Breast epithelium (tissue), 3 donors: ENCODE measurements around the gene ASB8.

Experiments
- CTCF ChIP-seq, 3 donors: fragments of 450-650 bp; IDR thresholded peaks; one replicate each; pipeline ENCODE4 v1.5.1; 2016 to 2017; ENCODE audit warnings: antibody characterized with exemption in 3 of 3, mild to moderate bottlenecking in 3 of 3, moderate library complexity in 3 of 3
- POLR2A ChIP-seq: fragments of 450-650 bp; IDR thresholded peaks from one replicate; pipeline ENCODE4 v1.6.1; 2016; ENCODE audit warnings: antibody characterized with exemption, mild to moderate bottlenecking, moderate library complexity

- TF ChIP-seq CTCF (IDR thresholded peaks at IDR 0.05) (peak; percentile 79 to 85 (median 79)), POLR2A (no peak)
These were observed 32.2 kb upstream of the ASB8 start for GRCh38 chr12:48189331-48190125.
